Body of pancreas (tissue), 4 donors: Measurements from ENCODE around the gene COMMD9. TPM values are rescaled to one million over a fixed set of nuclear protein-coding genes. Genes with fewer than 3 reads are reported as not detected.

Experiments
- ATAC-seq: fragments of 150-250 bp; one replicate; pipeline ENCODE4 v1.9.1; 2016
- DNase-seq, 4 donors: peaks; one replicate each; pipeline ENCODE4 v3.0.0-alpha.2; 2019
- H3K27ac ChIP-seq, 4 donors: fragments of 200-600 bp; sonication (generic); 1 replicate in 3 of 4; 2 replicates in 1 of 4; pipeline versions ENCODE4 v1.5.1 to v1.6.1; 2016 to 2019; ENCODE audit warnings: mild to moderate bottlenecking in 1 of 4, mixed read lengths in 1 of 4, moderate library complexity in 1 of 4
- H3K27me3 ChIP-seq, 2 donors: fragments of 200-600 bp; sonication (generic); one replicate each; pipeline ENCODE4 v1.6.0; 2016; ENCODE audit warnings: mild to moderate bottlenecking in 1 of 2
- H3K36me3 ChIP-seq, 2 donors: fragments of 200-600 bp; sonication (generic); replicated peaks in 1 of 2; 2 replicates each; pipeline ENCODE4 v1.5.1; 2016; ENCODE audit warnings: low read depth in 2 of 2; ENCODE audit not compliant: insufficient read depth in 1 of 2
- H3K4me1 ChIP-seq: fragments of 200-600 bp; sonication (generic); one replicate; pipeline ENCODE4 v1.6.0; 2016
- H3K4me3 ChIP-seq, 2 donors: fragments of 200-600 bp; sonication (generic); 1 replicate in 1 of 2; 2 replicates in 1 of 2; pipeline ENCODE4 v1.5.1; 2016 to 2019
- H3K9me3 ChIP-seq, 3 donors: fragments of 200-600 bp; sonication (generic); 1 replicate in 2 of 3; 2 replicates in 1 of 3; pipeline ENCODE4 v1.5.1; 2016
- POLR2A ChIP-seq, 3 donors: fragments of 450-650 bp; IDR thresholded peaks; one replicate each; pipeline ENCODE4 v1.6.1; 2016; ENCODE audit warnings: antibody characterized with exemption in 3 of 3, mild to moderate bottlenecking in 2 of 3
- WGBS, 2 donors: methylation state at CpG; one replicate each; pipeline ENCODE4 v1.1.5; 2017; 5-methylcytosine and 5-hydroxymethylcytosine counted together
- intact Hi-C: fragments of 100-400 bp; cut with DNase I; formaldehyde crosslinking; loops from one replicate; pipeline ENCODE4 v1.15.1; 2023
- total RNA-seq, 2 donors: library from RNA; depleted of rRNA; stranded (reverse); fragments of >200 nt; gene quantifications; one replicate each; pipeline ENCODE4 v1.1.0, GENCODE V29; 2016
- TF ChIP-seq, protein P1 (sequence below), 7 experiments: fragments of 450-650 bp in 4 of 7; fragments of 200-600 bp in 3 of 7; sonication (generic) in 3 of 7; IDR thresholded peaks; one replicate each; pipeline ENCODE4 v1.5.1; 2016 to 2019; ENCODE audit warnings: antibody characterized with exemption in 7 of 7

The COMMD9 gene
- total RNA-seq, 2 donors from 2014 or later, result 26.4 to 28.5 TPM

DNA sequence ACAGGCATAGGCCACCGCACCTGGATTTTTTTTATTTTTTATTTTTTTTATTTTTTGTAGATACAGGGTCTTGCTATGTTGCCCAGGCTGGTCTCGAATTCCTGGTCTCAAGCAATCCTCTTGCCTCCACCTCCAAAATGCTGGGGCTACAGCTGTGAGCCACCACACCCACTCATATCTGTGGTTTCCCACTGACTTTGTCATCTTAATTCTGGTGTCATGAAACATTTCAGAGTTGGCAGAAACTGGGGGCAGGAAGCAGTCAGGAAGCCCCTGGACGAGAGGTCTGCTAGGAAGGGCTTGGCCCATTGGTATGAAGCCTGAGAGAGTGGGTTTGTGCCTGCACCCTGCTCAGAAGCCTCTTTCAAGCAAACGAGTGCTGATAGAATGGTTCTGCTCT is 49.1 kb downstream of the COMMD9 start:
- H3K27ac ChIP-seq, result no peak overlapping the region
- ATAC-seq (no peak), DNase-seq (no peak)
- no peaks in the 10 kb centered on the region for H3K9me3 ChIP-seq
- no peak overlapping the region for H3K4me3 ChIP-seq
- H3K4me1 ChIP-seq, result no peaks in the 10 kb centered on the region
- 72 to 80% methylated on average over 3 to 4 of the region's 4 CpGs for WGBS, 2 donors
- H3K27me3 ChIP-seq, result no peaks in the 10 kb centered on the region
- TF ChIP-seq, protein P1, sequence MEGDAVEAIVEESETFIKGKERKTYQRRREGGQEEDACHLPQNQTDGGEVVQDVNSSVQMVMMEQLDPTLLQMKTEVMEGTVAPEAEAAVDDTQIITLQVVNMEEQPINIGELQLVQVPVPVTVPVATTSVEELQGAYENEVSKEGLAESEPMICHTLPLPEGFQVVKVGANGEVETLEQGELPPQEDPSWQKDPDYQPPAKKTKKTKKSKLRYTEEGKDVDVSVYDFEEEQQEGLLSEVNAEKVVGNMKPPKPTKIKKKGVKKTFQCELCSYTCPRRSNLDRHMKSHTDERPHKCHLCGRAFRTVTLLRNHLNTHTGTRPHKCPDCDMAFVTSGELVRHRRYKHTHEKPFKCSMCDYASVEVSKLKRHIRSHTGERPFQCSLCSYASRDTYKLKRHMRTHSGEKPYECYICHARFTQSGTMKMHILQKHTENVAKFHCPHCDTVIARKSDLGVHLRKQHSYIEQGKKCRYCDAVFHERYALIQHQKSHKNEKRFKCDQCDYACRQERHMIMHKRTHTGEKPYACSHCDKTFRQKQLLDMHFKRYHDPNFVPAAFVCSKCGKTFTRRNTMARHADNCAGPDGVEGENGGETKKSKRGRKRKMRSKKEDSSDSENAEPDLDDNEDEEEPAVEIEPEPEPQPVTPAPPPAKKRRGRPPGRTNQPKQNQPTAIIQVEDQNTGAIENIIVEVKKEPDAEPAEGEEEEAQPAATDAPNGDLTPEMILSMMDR (IDR thresholded peaks at IDR 0.05), result no peak
- no peak for TF ChIP-seq POLR2A (IDR thresholded peaks at IDR 0.05)
- intact Hi-C loops, result no loop called here
- H3K36me3 ChIP-seq, result no peaks in the 10 kb centered on the region

DNA sequence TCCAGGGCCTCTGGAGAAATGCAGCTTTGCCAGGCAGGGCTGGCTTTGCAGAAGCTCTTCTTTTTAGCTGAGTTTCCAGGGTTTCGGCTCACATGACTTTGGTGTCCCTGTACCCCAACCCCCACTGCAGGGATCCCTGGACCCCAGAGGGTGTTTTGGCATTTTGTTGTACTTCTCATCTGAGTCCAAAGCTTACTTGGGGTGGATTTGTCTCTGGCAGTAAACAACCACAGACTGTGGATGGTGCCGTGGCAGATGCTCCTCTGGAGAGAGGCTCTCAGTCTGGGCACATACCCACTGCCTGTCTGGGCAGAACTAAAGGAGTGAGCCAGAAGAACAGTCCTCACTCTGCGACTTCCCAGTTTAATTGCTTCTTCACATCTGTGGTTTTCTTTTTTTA is 49.6 kb downstream of the COMMD9 start:
- DNase-seq (no peak), ATAC-seq (no peak)
- 91 to 94% methylated on average over 3 of the region's 3 CpGs for WGBS, 2 donors
- Histone ChIP-seq H3K36me3 (no peaks in the 10 kb centered on the region), H3K4me3 (no peak overlapping the region), H3K9me3 (no peaks in the 10 kb centered on the region), H3K27ac (no peak overlapping the region), H3K4me1 (no peaks in the 10 kb centered on the region), H3K27me3 (no peaks in the 10 kb centered on the region)
- TF ChIP-seq, protein P1 (IDR thresholded peaks at IDR 0.05), result no peak
- no peak for TF ChIP-seq POLR2A (IDR thresholded peaks at IDR 0.05)
- intact Hi-C loops, result no loop called here

DNA sequence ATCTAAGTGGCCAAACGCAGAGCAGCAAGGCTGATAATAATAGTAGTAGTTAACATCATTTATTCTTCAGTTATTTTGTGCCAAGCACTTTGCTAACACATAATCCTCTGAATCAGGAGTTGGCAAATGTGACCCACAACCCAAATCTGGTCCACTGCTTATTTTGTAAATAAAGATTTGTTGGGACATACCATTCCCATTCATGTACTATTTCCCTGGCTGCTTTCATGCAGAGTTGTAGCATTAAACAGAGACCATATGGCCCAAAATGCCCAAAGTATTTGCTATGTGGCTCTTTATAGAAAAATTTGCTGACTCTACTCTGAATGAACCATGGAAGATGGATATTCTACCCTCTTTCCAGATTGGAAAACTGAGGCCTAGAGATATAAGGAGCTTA is 50.3 kb downstream of the COMMD9 start:
- intact Hi-C loops, result no loop called here
- DNase-seq (no peak), ATAC-seq (no peak)
- no peaks in the 10 kb centered on the region for H3K4me1 ChIP-seq
- no peaks in the 10 kb centered on the region for H3K9me3 ChIP-seq
- WGBS, 2 donors, result 89 to 90% methylated on average over 1 of the region's 1 CpG
- H3K36me3 ChIP-seq, result no peaks in the 10 kb centered on the region
- no peak for TF ChIP-seq POLR2A (IDR thresholded peaks at IDR 0.05)
- TF ChIP-seq, protein P1 (IDR thresholded peaks at IDR 0.05), result no peak
- H3K27me3 ChIP-seq, result no peaks in the 10 kb centered on the region
- no peak overlapping the region for H3K27ac ChIP-seq
- H3K4me3 ChIP-seq, result no peak overlapping the region

DNA sequence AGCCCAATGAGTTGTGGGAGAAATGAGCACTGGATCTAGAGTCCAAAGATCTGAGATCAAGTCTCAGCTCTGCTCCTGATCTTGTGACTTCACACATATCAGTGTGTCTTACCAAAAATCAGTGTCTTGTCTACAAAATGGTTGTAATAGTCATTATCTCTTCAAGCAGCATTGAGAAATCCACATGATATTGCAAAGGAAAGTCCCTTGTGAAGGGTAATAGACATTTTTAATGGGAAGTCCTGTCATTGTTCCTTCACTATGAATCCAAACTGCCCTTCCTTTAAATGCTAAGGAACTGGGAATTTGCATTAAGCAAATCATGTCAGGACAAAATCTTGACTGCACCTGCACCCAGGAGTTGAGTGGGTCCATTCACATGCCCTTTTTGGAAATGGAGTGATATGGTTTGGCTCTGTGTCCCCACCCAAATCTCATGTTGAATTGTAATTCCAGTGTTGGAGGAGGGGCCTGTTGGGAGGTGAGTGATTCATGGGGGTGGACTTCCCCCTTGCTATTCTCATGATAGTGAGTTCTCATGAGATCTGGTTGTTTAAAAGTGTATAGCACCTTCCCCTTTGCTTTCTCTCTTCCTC is 51.1 kb downstream of the COMMD9 start:
- Histone ChIP-seq H3K27ac (no peak overlapping the region), H3K4me3 (no peak overlapping the region), H3K36me3 (no peaks in the 10 kb centered on the region), H3K9me3 (no peaks in the 10 kb centered on the region), H3K4me1 (no peaks in the 10 kb centered on the region), H3K27me3 (no peaks in the 10 kb centered on the region)
- intact Hi-C loops, result no loop called here
- no peak for ATAC-seq
- TF ChIP-seq POLR2A (IDR thresholded peaks at IDR 0.05), result no peak
- TF ChIP-seq, protein P1 (IDR thresholded peaks at IDR 0.05), result no peak
- DNase-seq, result no peak

DNA sequence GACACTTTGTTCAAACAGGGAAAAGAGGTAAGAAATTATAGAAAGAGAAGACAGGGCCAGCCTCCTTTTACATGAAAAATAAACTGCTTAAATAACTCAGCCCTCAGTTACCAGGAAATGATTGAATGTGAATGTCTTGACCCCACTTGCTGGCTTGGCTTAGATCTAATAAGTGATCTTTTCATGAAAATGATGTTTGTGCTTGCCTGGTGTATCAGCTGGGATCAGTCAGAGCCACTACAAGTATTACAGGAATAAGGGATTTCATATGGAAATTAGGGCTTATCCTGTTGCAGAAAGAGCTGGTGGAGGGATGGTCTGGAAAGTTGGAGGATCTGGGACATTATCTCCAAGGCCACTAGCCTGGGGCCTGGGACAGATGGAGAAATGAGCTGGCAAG is 51.8 kb downstream of the COMMD9 start:
- H3K27ac ChIP-seq, result no peak overlapping the region
- ATAC-seq, result no peak
- TF ChIP-seq, protein P1 (IDR thresholded peaks at IDR 0.05), result no peak
- TF ChIP-seq POLR2A (IDR thresholded peaks at IDR 0.05), result no peak
- H3K4me3 ChIP-seq, result no peak overlapping the region
- no peak for DNase-seq
- intact Hi-C loops, result no loop called here
- no peaks in the 10 kb centered on the region for H3K27me3 ChIP-seq
- no peaks in the 10 kb centered on the region for H3K36me3 ChIP-seq
- no peaks in the 10 kb centered on the region for H3K9me3 ChIP-seq
- no peaks in the 10 kb centered on the region for H3K4me1 ChIP-seq
